H1 (cell line): Measurements from ENCODE around the gene FAM170B. TPM values are rescaled to one million over a fixed set of nuclear protein-coding genes. Genes with fewer than 3 reads are reported as not detected.

ENCODE experiments used
- CTCF ChIA-PET: fragments of 300-600 bp; sonication (Branson Sonifier 250); formaldehyde crosslinking; loops from one replicate; lab custom pipeline; 2021; ENCODE audit not compliant: partially characterized antibody; lab: Charles Lee
- POLR2A ChIA-PET: fragments of 300-600 bp; sonication (Branson Sonifier 250); formaldehyde crosslinking; loops from one replicate; lab custom pipeline; 2021; ENCODE audit warnings: inconsistent platforms; ENCODE audit not compliant: partially characterized antibody; lab: Charles Lee
- DNase-seq, 2 experiments: peaks; one replicate each; pipeline versions ENCODE4 v3.0.0 to v3.0.0-alpha.2; 2010 to 2022; ENCODE audit warnings: low spot score in 2 of 2, low read depth in 1 of 2, mixed read lengths in 1 of 2
- FAIRE-seq: peaks from 2 replicates; lab custom pipeline; 2011; peaks lifted over from hg19 to GRCh38; lab: Jason Lieb, UNC
- H2AFZ ChIP-seq: 2 replicates; pipeline ENCODE4 v1.8.1; 2012; ENCODE audit warnings: low read length, inconsistent platforms
- H2AK5ac ChIP-seq: 2 replicates; pipeline ENCODE4 v1.6.1; 2013; ENCODE audit warnings: low read depth, low read length
- H2BK120ac ChIP-seq: replicated peaks from 2 replicates; pipeline ENCODE3; 2013; ENCODE audit warnings: low read depth, low read length, inconsistent platforms
- H2BK12ac ChIP-seq: 2 replicates; pipeline ENCODE4 v1.6.1; 2013; ENCODE audit warnings: low read depth, low read length
- H2BK15ac ChIP-seq: 2 replicates; pipeline ENCODE4 v1.6.1; 2013; ENCODE audit warnings: low read length
- H2BK20ac ChIP-seq: 2 replicates; pipeline ENCODE4 v1.6.1; 2013; ENCODE audit warnings: low read length
- H2BK5ac ChIP-seq: 2 replicates; pipeline ENCODE4 v1.6.1; 2013; ENCODE audit warnings: low read depth, low read length
- H3K14ac ChIP-seq: 2 replicates; pipeline ENCODE4 v1.6.1; 2013; ENCODE audit warnings: inconsistent platforms; ENCODE audit not compliant: insufficient read length
- H3K18ac ChIP-seq: 2 replicates; pipeline ENCODE4 v1.6.1; 2013; ENCODE audit warnings: low read length; ENCODE audit errors: extremely low read depth
- H3K23ac ChIP-seq: 2 replicates; pipeline ENCODE4 v1.6.1; 2013; ENCODE audit warnings: inconsistent platforms; ENCODE audit not compliant: insufficient read length
- H3K23me2 ChIP-seq: 2 replicates; pipeline ENCODE4 v1.6.1; 2013; ENCODE audit warnings: low read depth, low read length
- H3K27ac ChIP-seq: 2 replicates; pipeline ENCODE4 v1.6.1; 2011; ENCODE audit warnings: low read depth, low read length, inconsistent platforms
- H3K27me3 ChIP-seq, 4 experiments: replicated peaks in 1 of 4; 1 replicate in 1 of 4; 2 replicates in 3 of 4; pipeline versions ENCODE4 v1.6.1 to v1.8.1; 2011 to 2013; ENCODE audit warnings: low read length in 3 of 4, mild to moderate bottlenecking in 3 of 4, inconsistent platforms in 2 of 4, mixed read lengths in 2 of 4, moderate library complexity in 1 of 4; ENCODE audit not compliant: control insufficient read depth in 3 of 4, insufficient read depth in 3 of 4; ENCODE audit errors: extremely low read depth in 1 of 4
- H3K36me3 ChIP-seq, 4 experiments: 2 replicates each; pipeline versions ENCODE4 v1.6.1 to v1.8.1; 2011 to 2013; ENCODE audit warnings: mild to moderate bottlenecking in 4 of 4, low read length in 3 of 4, moderate library complexity in 2 of 4, control low read depth in 1 of 4, inconsistent platforms in 1 of 4; ENCODE audit not compliant: insufficient read depth in 4 of 4, control insufficient read depth in 2 of 4
- H3K4ac ChIP-seq: replicated peaks from 2 replicates; pipeline ENCODE3; 2013; ENCODE audit warnings: low read length, low read depth, mixed read lengths, inconsistent platforms; ENCODE audit not compliant: insufficient read length
- H3K4me1 ChIP-seq, 4 experiments: replicated peaks in 1 of 4; 1 replicate in 1 of 4; 2 replicates in 3 of 4; pipeline versions ENCODE4 v1.6.1 to v1.8.1; 2011 to 2013; ENCODE audit warnings: low read length in 3 of 4, inconsistent platforms in 2 of 4, mixed read lengths in 1 of 4; ENCODE audit not compliant: insufficient read depth in 4 of 4, control insufficient read depth in 3 of 4
- H3K4me2 ChIP-seq, 2 experiments: 2 replicates each; pipeline versions ENCODE4 v1.6.1 to v1.8.1; 2011 to 2013; ENCODE audit warnings: low read depth in 2 of 2, low read length in 2 of 2, control low read depth in 1 of 2, inconsistent platforms in 1 of 2, mild to moderate bottlenecking in 1 of 2; ENCODE audit not compliant: insufficient read depth in 1 of 2
- H3K4me3 ChIP-seq, 4 experiments: fragments of 200-600, 300-600 bp in 1 of 4; sonication (generic), shearing (Covaris generic), sonication (Bioruptor Twin) in 1 of 4; 2 replicates each; pipeline versions ENCODE4 v1.5.1 to v1.8.1; 2011 to 2016; ENCODE audit warnings: low read length in 4 of 4, low read depth in 3 of 4, control low read depth in 2 of 4, inconsistent platforms in 2 of 4, mild to moderate bottlenecking in 2 of 4, mixed read lengths in 1 of 4, moderate library complexity in 1 of 4; ENCODE audit not compliant: insufficient read depth in 2 of 4; ENCODE audit errors: extremely low read depth in 1 of 4
- H3K56ac ChIP-seq: replicated peaks from 2 replicates; pipeline ENCODE3; 2013; ENCODE audit warnings: low read depth, mild to moderate bottlenecking, mixed read lengths, low read length, inconsistent platforms; ENCODE audit not compliant: insufficient read length
- H3K79me1 ChIP-seq: 2 replicates; pipeline ENCODE4 v1.6.1; 2013; ENCODE audit warnings: low read depth, low read length, control low read depth
- H3K79me2 ChIP-seq, 2 experiments: 2 replicates each; pipeline versions ENCODE4 v1.6.1 to v1.8.1; 2012 to 2013; ENCODE audit warnings: low read length in 2 of 2, mild to moderate bottlenecking in 2 of 2, inconsistent platforms in 1 of 2; ENCODE audit not compliant: insufficient read depth in 2 of 2, control insufficient read depth in 1 of 2
- H3K9ac ChIP-seq, 4 experiments: replicated peaks in 1 of 4; 1 replicate in 1 of 4; 2 replicates in 3 of 4; pipeline versions ENCODE4 v1.6.1 to v1.8.1; 2011 to 2013; ENCODE audit warnings: low read depth in 3 of 4, low read length in 3 of 4, control low read depth in 2 of 4, mild to moderate bottlenecking in 2 of 4, moderate library complexity in 2 of 4, inconsistent platforms in 1 of 4; ENCODE audit errors: extremely low read depth in 1 of 4
- H3K9me3 ChIP-seq, 2 experiments: 2 replicates each; pipeline versions ENCODE4 v1.6.1 to v1.8.1; 2012 to 2013; ENCODE audit warnings: mild to moderate bottlenecking in 2 of 2, moderate library complexity in 2 of 2, control low read depth in 1 of 2, inconsistent platforms in 1 of 2, low read depth in 1 of 2, low read length in 1 of 2, mixed read lengths in 1 of 2; ENCODE audit not compliant: insufficient read depth in 2 of 2
- H4K20me1 ChIP-seq, 2 experiments: replicated peaks in 1 of 2; 2 replicates each; pipeline versions ENCODE3 to v1.8.1; 2011 to 2013; ENCODE audit warnings: inconsistent platforms in 2 of 2, low read length in 2 of 2, mild to moderate bottlenecking in 1 of 2; ENCODE audit not compliant: insufficient read depth in 2 of 2, control insufficient read depth in 1 of 2
- H4K5ac ChIP-seq: 2 replicates; pipeline ENCODE4 v1.6.1; 2013; ENCODE audit warnings: low read length, low read depth, mixed read lengths, inconsistent platforms; ENCODE audit not compliant: insufficient read length
- H4K8ac ChIP-seq: 2 replicates; pipeline ENCODE4 v1.8.0; 2013; ENCODE audit warnings: mild to moderate bottlenecking, moderate library complexity, low read length, inconsistent platforms; ENCODE audit not compliant: insufficient read depth; ENCODE audit errors: extremely low read depth
- H4K91ac ChIP-seq: replicated peaks from 2 replicates; pipeline ENCODE3; 2013; ENCODE audit warnings: low read length, mixed read lengths, inconsistent platforms; ENCODE audit not compliant: insufficient read length
- CHD1 ChIP-seq: IDR thresholded peaks from 2 replicates; pipeline ENCODE4 v1.6.1; 2012; ENCODE audit warnings: low read depth, low read length, improper control_type of control experiment
- CTBP2 ChIP-seq: IDR thresholded peaks from 2 replicates; pipeline ENCODE4 v1.7.0; 2011; ENCODE audit warnings: borderline replicate concordance, mild to moderate bottlenecking, moderate library complexity, mixed read lengths, low read length; ENCODE audit not compliant: insufficient read depth, insufficient read length
- GABPA ChIP-seq: IDR thresholded peaks from 2 replicates; pipeline ENCODE4 v1.6.1; 2011; ENCODE audit warnings: mild to moderate bottlenecking, low read length, moderate library complexity, borderline replicate concordance; ENCODE audit not compliant: insufficient read depth
- JUND ChIP-seq: IDR thresholded peaks from 2 replicates; pipeline ENCODE4 v1.6.1; 2011; ENCODE audit warnings: mild to moderate bottlenecking, improper control_type of control experiment, low read length
- MAX ChIP-seq: IDR thresholded peaks from 2 replicates; pipeline ENCODE4 v1.6.1; 2012; ENCODE audit warnings: inconsistent platforms
- POLR2A ChIP-seq, 2 experiments: IDR thresholded peaks; 1 replicate in 1 of 2; 2 replicates in 1 of 2; pipeline ENCODE4 v1.6.1; 2011; ENCODE audit warnings: low read depth in 2 of 2, low read length in 2 of 2, mild to moderate bottlenecking in 2 of 2; ENCODE audit errors: control extremely low read depth in 1 of 2
- POLR2AphosphoS5 ChIP-seq: IDR thresholded peaks from 2 replicates; pipeline ENCODE4 v1.6.1; 2011; ENCODE audit warnings: low read depth, low read length
- RAD21 ChIP-seq, 2 experiments: IDR thresholded peaks in 1 of 2; conservative IDR thresholded peaks in 1 of 2; 2 replicates each; pipeline ENCODE4 v1.6.1; 2011; ENCODE audit warnings: low read depth in 2 of 2, low read length in 2 of 2, improper control_type of control experiment in 1 of 2, inconsistent platforms in 1 of 2, mild to moderate bottlenecking in 1 of 2, moderate library complexity in 1 of 2
- RXRA ChIP-seq: IDR thresholded peaks from 2 replicates; pipeline ENCODE4 v1.6.1; 2011; ENCODE audit warnings: low read depth, mild to moderate bottlenecking, low read length, moderate library complexity; ENCODE audit not compliant: insufficient read depth
- SAP30 ChIP-seq: fragments of 300-600 bp; sonication (generic); IDR thresholded peaks from 2 replicates; pipeline ENCODE4 v1.7.1; 2012; ENCODE audit warnings: low read length, moderate library complexity, mild to moderate bottlenecking, inconsistent platforms; ENCODE audit not compliant: insufficient read depth, insufficient replicate concordance
- SP4 ChIP-seq: IDR thresholded peaks from 2 replicates; pipeline ENCODE4 v1.6.1; 2012; ENCODE audit warnings: low read length, inconsistent platforms
- SRF ChIP-seq: IDR thresholded peaks from 2 replicates; pipeline ENCODE4 v1.6.1; 2011; ENCODE audit warnings: mild to moderate bottlenecking, low read depth, low read length, moderate library complexity
- TCF12 ChIP-seq: IDR thresholded peaks from 2 replicates; pipeline ENCODE4 v1.6.1; 2011; ENCODE audit warnings: low read depth, mild to moderate bottlenecking, low read length
- YY1 ChIP-seq: IDR thresholded peaks from 2 replicates; pipeline ENCODE4 v1.6.1; 2011; ENCODE audit warnings: low read depth, mild to moderate bottlenecking, low read length
- ZNF274 ChIP-seq: IDR thresholded peaks from 2 replicates; pipeline ENCODE4 v1.7.0; 2012; ENCODE audit warnings: low read length, borderline replicate concordance; ENCODE audit errors: extremely low read depth
- WGBS, 2 experiments: shearing (Covaris generic) in 1 of 2; methylation state at CpG; one replicate each; pipeline versions ENCODE4 v1.1.6 to v1.1.7; 2013 to 2015; ENCODE audit warnings: low lambda C conversion rate in 2 of 2, mixed read lengths in 2 of 2, inconsistent platforms in 1 of 2, low coverage in 1 of 2, missing lambda C conversion rate in 1 of 2; ENCODE audit not compliant: insufficient replicate concordance in 2 of 2, insufficient coverage in 1 of 2, insufficient read length in 1 of 2; ENCODE audit errors: extremely low coverage in 1 of 2, missing lambda C conversion rate in 1 of 2; 5-methylcytosine and 5-hydroxymethylcytosine counted together
- polyA plus RNA-seq, 7 experiments: library from polyadenylated mRNA; depleted of rRNA in 3 of 7; stranded (reverse) in 5 of 7; unstranded in 2 of 7; fragments of >200 nt in 5 of 7; fragments of 200-250 nt in 2 of 7; gene quantifications; 1 replicate in 5 of 7; 2 replicates in 1 of 7; 4 replicates in 1 of 7; pipeline versions ENCODE4 v1.2.1 to v1.2.3, GENCODE V29; 2011 to 2013; ENCODE audit warnings: missing spikeins in 2 of 7, mixed read lengths in 2 of 7
- total RNA-seq: library from RNA; stranded (reverse); fragmentation: NEBNext Ultra II Directional; extraction: Animal tissue kit (Norgen Biotek cat#: 25700); gene quantifications from 2 replicates; pipeline ENCODE4 v1.2.1, GENCODE V29; 2021

FAM170B gene
- total and polyA plus RNA-seq, 2 of the 8 experiments (the other 6 are each of a cell fraction or from before 2014, with no cell fraction given), result not detected

DNA sequence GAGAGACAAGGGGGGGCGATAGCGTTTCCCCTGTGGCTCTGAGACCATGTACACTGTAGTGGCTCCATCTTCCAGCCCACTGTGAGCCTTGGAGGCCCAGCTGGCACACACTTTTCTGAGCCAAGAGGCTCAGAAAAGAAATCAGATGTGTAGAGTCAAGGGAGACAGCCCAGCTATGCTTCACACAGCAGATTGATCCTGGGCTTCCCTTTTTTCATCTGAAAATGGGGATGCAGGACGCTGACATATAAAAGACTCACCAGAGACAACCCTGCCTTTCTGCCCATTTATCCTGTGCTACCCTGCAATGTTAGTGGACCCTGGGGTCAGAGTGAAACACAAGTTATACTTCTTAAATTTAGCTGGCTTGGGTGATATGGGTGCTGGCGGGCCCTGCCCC lies 40.0 kb upstream of the FAM170B start:
- FAIRE-seq (no peak), DNase-seq (no peak)
- Histone ChIP-seq H2BK12ac (no peak overlapping the region), H2BK20ac (no peak overlapping the region), H4K5ac (no peak overlapping the region), H4K20me1 (no peaks in the 10 kb centered on the region), H3K23me2 (no peaks in the 10 kb centered on the region), H2BK15ac (no peak overlapping the region), H4K8ac (no peak overlapping the region), H3K27me3 (no peaks in the 10 kb centered on the region; a peak in 1 of 7 replicates), H2BK120ac (no peak overlapping the region), H3K27ac (no peak overlapping the region), H2AK5ac (no peak overlapping the region), H3K36me3 (no peaks in the 10 kb centered on the region), H2BK5ac (no peak overlapping the region), H3K79me2 (no peaks in the 10 kb centered on the region), H3K18ac (no peak overlapping the region), H3K9me3 (no peaks in the 10 kb centered on the region), H3K14ac (no peak overlapping the region), H2AFZ (no peak overlapping the region), H3K4me2 (no peak overlapping the region), H4K91ac (no peak overlapping the region), H3K9ac (no peak overlapping the region), H3K79me1 (no peaks in the 10 kb centered on the region), H3K4me1 (no peaks in the 10 kb centered on the region), H3K23ac (no peak overlapping the region), H3K56ac (no peak overlapping the region), H3K4me3 (no peak overlapping the region), H3K4ac (no peak overlapping the region)
- ChIA-PET POLR2A (no interaction called here), CTCF (interaction anchor here (0.6 to 4.6 kb wide), 4 partner anchors 10 to 339 kb away, joined by 3 to 49 read pairs (median 4); no protein-coding TSS in a partner anchor)
- 82% methylated on average over 4 of the region's 4 CpGs; no CpG with 5 or more reads in 1 of the 2 experiments for WGBS, 2 experiments
- TF ChIP-seq SP4 (no peak), CHD1 (no peak), YY1 (no peak), SAP30 (no peak), JUND (no peak), SRF (no peak), CTBP2 (no peak), ZNF274 (no peak), RXRA (no peak), POLR2AphosphoS5 (no peak), MAX (no peak), RAD21 (IDR thresholded peaks at IDR 0.05 in 1 of 2, conservative IDR thresholded peaks at IDR 0.05 in 1 of 2; ENCODE audit: low read depth in 2 of 2, low read length in 2 of 2) (no peak), POLR2A (IDR thresholded peaks at IDR 0.05; ENCODE audit: control extremely low read depth in 1 of 2, low read depth in 2 of 2, low read length in 2 of 2) (no peak), GABPA (no peak), TCF12 (no peak)
